Smooth muscle cell of the umbilical artery (primary cell): ENCODE measurements around the gene RAB4B. TPM values are rescaled to one million over a fixed set of nuclear protein-coding genes. Genes with fewer than 3 reads are reported as not detected.

Experiments
- total RNA-seq: library from RNA; depleted of rRNA; stranded (reverse); fragments of >200 nt; gene quantifications from 2 replicates; pipeline ENCODE4 v1.2.3, GENCODE V29; 2014

The RAB4B gene
- 9.5 and 11.1 TPM in 2 replicates for total RNA-seq

GRCh38 chr19:40777937-40778705 lies at the start of gene RAB4B:
TSS of gene RAB4B (plus strand) at chr19:40778247. CDS start at chr19:40778376, 129 bp downstream.

GRCh38 chr19:40750058-40750873 lies 27.8 kb upstream of the RAB4B start, which contains the start of gene ACTMAP:
TSS of gene ACTMAP (minus strand) at chr19:40750477. CDS start at chr19:40749803, 674 bp downstream.

GRCh38 chr19:40750874-40751537 lies 27.0 kb upstream of the RAB4B start, which contains the start of gene SNRPA:
TSS of gene SNRPA (plus strand) at chr19:40751203. CDS start at chr19:40751409, 206 bp downstream.

GRCh38 chr19:40774916-40775631 lies 3.0 kb upstream of the RAB4B start, which contains the start of gene MIA:
TSS of gene MIA (plus strand) at chr19:40775521. CDS start at chr19:40775543, 22 bp downstream.

GRCh38 chr19:40798683-40799557 lies 20.9 kb downstream of the RAB4B start, which contains the start of gene EGLN2:
TSS of gene EGLN2 (plus strand) at chr19:40799191. CDS start at chr19:40800573, 1,382 bp downstream.

Other genes starting within 250 kb of the RAB4B start
- 24.9 and 69.7 TPM in 2 replicates for gene SHKBP1, start 201.4 kb upstream of the RAB4B start, total RNA-seq
- gene LTBP4, start 176.9 kb upstream of the RAB4B start, total RNA-seq = 24.6 and 34.0 TPM in 2 replicates
- gene NUMBL, start 87.6 kb upstream of the RAB4B start, total RNA-seq = 31.8 and 72.5 TPM in 2 replicates
- 30.3 and 31.4 TPM in 2 replicates for gene COQ8B, start 61.4 kb upstream of the RAB4B start, total RNA-seq
- gene ITPKC, start 61.1 kb upstream of the RAB4B start, total RNA-seq = 14.3 and 15.1 TPM in 2 replicates
- 0.59 and 1.9 TPM in 2 replicates for gene ACTMAP, start 27.8 kb upstream of the RAB4B start, total RNA-seq
- gene SNRPA, start 27.0 kb upstream of the RAB4B start, total RNA-seq = 11.9 and 29.7 TPM in 2 replicates
- gene MIA, start 2.7 kb upstream of the RAB4B start, total RNA-seq = not detected in 2 replicates
- 75.1 and 81.1 TPM in 2 replicates for gene EGLN2, start 20.9 kb downstream of the RAB4B start, total RNA-seq
- 0.30 TPM in 1 of 2 replicates, not detected in the other for gene CYP2A6, start 72.2 kb downstream of the RAB4B start, total RNA-seq
- gene CYP2A7, start 104.0 kb downstream of the RAB4B start, total RNA-seq = not detected in 2 replicates
- not detected in 2 replicates for gene CYP2B6, start 213.0 kb downstream of the RAB4B start, total RNA-seq